ENCODE results near the gene CAGE1. TPM values are rescaled to one million over a fixed set of nuclear protein-coding genes. Genes with fewer than 3 reads are reported as not detected.

The CAGE1 gene
- total RNA-seq: not detected in 2 replicates

DNA sequence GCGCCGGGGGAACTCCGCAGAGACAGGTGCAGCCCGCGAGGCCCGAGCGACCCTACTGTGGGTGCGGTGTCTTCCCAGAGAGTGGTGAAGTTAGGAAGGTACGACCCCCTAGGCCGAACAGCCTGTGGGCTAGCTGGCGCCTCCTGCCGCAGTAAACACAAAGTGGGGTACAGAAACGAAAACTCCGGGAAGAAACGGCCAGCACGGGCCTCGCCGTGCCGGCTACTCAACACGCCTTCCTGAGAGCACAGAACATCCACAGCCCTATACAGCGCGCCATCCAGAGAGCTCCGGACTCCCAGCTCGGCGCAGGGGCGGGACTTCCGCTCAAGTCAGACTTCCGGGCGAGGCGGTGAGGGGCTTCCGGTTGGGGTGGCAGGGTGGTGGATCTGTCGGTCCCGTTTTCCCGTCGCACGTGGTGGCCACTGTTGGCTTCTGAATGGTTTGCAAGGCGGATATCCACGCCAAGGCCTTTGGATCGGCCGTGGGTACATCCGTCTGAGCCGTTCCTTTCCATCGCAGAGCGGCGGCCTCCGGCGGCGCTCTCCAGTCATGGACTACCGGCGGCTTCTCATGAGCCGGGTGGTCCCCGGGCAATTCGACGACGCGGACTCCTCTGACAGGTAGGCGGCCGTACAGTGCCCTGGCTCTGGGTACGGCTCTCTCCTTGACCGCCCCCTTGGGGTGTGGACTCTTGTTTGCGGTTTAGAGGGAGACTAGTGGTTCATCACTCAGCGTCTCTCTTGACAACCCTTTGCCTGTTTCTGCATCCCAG is at the start of gene CAGE1, which contains the start of gene RIOK1:
TSS of gene CAGE1 (minus strand) at position 292 of the 775 bp plus-strand sequence. CDS start 2,569 bp downstream, outside the sequence.
TSS of gene RIOK1 (plus strand) at position 358 of the 775 bp plus-strand sequence. CDS start at position 553, 195 bp downstream.

DNA sequence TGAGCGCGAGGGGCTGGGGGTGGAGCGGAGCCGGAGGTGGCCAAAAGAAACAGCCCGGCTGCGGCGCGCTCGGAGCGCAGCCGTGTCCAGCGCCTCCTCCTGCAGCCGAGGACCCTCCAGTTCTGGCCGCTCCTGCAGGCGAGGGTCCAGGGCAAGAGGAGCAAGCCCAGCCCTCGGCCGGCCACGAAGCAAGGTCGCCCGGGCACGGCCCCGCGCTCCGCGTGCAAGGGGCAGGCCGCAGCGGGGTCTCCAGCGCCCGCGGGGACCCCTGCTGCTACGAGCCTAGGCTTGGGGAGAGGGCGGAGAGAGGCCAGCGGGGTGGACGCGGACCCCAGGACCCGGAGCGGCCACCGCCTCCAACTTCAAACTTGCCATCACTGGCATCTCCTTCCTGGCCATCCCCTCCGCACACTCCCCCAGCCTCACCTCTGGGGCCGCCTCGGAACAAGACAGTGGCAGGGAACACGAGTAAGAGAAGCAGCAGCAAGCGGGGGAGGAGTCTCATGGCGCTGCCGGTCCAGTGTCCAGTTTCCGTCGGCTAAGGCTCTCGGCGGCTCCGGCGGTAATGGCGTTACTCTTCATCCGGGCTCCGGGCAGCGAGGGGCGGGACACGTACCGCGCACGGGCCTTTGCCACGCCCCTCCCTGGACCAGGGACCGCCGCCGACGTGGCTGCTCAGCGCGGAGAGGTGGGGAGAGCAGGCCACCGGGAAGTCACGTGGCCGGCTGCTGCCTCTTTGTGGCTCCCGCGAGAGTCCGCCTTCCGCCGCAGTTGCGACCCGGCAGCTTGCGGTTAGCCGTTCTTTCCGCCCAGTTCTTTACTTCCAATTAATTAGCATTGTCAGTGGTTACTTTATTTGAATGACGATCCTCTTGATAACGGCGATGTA is 76.7 kb downstream of the CAGE1 start, which contains the start of gene SSR1:
TSS of gene SSR1 (minus strand) at position 584 of the 889 bp plus-strand sequence. CDS start at position 505, 79 bp downstream.

Other genes starting within 250 kb of the CAGE1 start
- 73.5 and 93.6 TPM in 2 replicates for gene SSR1, start 76.5 kb downstream of the CAGE1 start, total RNA-seq
- 9.2 and 19.0 TPM in 2 replicates for gene RIOK1, start 66 bp upstream of the CAGE1 start, total RNA-seq
- gene DSP, start 151.9 kb upstream of the CAGE1 start, total RNA-seq: 0.35 TPM in 1 of 2 replicates, not detected in the other
- 3.2 and 4.1 TPM in 2 replicates for gene SNRNP48, start 200.5 kb upstream of the CAGE1 start, total RNA-seq

All from myometrial cell (primary cell).